Measurements from ENCODE around the gene SLMAP. TPM values are rescaled to one million over a fixed set of nuclear protein-coding genes. Genes with fewer than 3 reads are reported as not detected.

Gene SLMAP
- total RNA-seq, 1 donor from 2014 or later: 53.2 TPM

DNA sequence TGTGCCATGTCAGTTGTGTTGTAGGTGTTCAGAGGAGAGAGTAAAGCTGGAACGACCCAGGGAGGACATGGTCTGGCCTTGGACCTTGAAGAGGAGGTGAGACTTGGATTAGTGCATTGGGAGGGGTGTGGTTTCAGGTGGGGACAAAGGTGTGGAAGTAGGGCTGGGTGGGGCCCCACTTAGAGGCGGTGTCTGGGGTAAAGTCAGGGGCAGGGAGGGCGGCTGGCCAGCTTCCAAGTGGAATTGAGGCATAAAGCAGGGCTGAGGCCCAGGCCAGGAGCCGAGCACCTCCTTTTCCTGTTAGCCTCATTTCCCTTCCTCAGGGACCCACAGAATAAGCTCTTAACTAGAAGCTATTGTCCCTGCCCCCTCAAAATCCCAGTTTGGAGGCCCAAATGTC, 215.9 kb downstream of the SLMAP start:
- Histone ChIP-seq H3K4me1 (ENCODE audit: control insufficient read depth in 3 of 3, insufficient read depth in 3 of 3, low read length in 3 of 3) (peaks cover 7 to 14% (median 8%) of the 10 kb centered on the region in 3 donors), H3K9ac (ENCODE audit: low read depth in 1 of 3, low read length in 3 of 3) (no peak overlapping the region), H3K27ac (ENCODE audit: low read depth, low read length) (no peak overlapping the region)

DNA sequence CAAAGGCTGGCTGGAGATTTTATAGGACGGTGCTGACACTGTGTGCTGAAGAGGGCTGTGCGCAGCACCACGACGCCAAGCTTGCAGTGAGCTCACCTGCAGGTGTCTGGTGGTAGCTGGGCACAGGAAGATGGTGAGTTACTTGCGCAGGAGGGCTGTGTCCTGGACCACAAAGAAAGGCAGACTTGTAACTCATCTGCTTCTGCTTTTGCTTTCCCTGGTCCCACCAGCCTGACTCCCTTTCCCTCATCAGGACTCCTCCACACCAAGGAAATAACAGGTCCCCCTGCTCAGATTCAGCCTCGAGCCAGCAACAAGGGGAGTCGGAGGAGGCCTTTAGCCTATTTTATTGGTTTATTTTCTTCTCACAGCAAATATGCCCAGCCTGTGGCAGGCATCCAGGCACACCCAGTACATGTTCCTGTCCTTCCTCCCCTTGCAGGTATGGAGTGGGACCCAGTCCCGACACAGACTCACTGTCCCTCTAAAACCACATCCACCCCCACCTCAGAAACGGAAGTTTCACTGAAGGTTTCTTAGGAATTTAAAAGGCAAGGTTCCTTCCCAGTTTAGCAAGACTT, 216.5 kb downstream of the SLMAP start:
- H3K4me1 ChIP-seq (ENCODE audit: control insufficient read depth in 3 of 3, insufficient read depth in 3 of 3, low read length in 3 of 3): peaks cover 7 to 14% (median 8%) of the 10 kb centered on the region in 3 donors
- no peak overlapping the region for H3K9ac ChIP-seq (ENCODE audit: low read depth in 1 of 3, low read length in 3 of 3)
- no peak overlapping the region for H3K4me3 ChIP-seq (ENCODE audit: low read length in 3 of 3)
- no peak overlapping the region for H3K27ac ChIP-seq (ENCODE audit: low read depth, low read length)
- no peaks in the 10 kb centered on the region for H3K9me3 ChIP-seq (ENCODE audit: control insufficient read depth in 3 of 3, low read length in 3 of 3)
- no peaks in the 10 kb centered on the region for H3K36me3 ChIP-seq (ENCODE audit: control insufficient read depth in 3 of 3, insufficient read depth in 3 of 3, low read length in 3 of 3)
- no peaks in the 10 kb centered on the region for H3K27me3 ChIP-seq (ENCODE audit: control insufficient read depth in 3 of 3, insufficient read depth in 3 of 3, low read length in 3 of 3)

More for the DNA sequence above, 215.9 kb downstream of the SLMAP start:
- H3K36me3 ChIP-seq (ENCODE audit: control insufficient read depth in 3 of 3, insufficient read depth in 3 of 3, low read length in 3 of 3): no peaks in the 10 kb centered on the region
- H3K9me3 ChIP-seq (ENCODE audit: control insufficient read depth in 3 of 3, low read length in 3 of 3): no peaks in the 10 kb centered on the region
- H3K4me3 ChIP-seq (ENCODE audit: low read length in 3 of 3): no peak overlapping the region
- no peaks in the 10 kb centered on the region for H3K27me3 ChIP-seq (ENCODE audit: control insufficient read depth in 3 of 3, insufficient read depth in 3 of 3, low read length in 3 of 3)

DNA sequence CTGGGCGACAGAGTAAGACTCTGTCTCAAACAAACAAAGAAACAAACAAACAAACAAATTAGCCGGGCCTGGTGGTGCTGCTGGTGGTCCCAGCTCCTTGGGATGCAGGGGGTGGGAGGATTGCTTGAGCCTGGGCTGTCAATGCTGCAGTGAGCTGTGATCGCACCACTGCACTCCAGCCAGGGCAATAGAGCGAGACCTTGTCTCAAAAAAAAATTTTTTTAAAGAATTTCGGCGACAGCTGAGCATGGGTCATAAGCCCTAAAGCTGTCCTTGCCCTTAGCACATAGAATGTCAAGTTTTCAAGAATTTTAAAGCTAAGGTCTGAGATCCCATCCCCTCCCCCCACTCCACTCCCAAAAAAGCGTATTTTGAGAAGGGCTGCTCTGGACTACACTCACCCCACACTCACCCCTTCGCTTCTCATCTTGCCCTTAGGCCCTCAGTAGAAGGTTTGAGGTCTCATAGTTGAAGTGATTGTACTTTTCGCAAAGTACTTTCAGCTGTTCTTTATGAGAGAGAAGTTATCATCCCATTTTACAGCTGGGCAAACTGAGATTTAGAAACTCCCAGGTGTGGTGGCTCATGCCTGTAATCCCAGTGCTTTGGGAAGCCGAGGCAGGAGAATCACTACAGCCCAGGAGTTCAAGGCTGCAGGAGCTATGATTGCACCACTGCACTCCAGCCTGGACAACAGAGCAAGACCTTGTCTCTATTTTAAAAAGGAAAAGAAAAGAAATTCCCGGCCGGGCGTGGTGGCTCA, 217.8 kb downstream of the SLMAP start:
- peaks cover 11 to 16% (median 13%) of the 10 kb centered on the region in 3 donors for H3K4me1 ChIP-seq (ENCODE audit: control insufficient read depth in 3 of 3, insufficient read depth in 3 of 3, low read length in 3 of 3)
- no peaks in the 10 kb centered on the region for H3K36me3 ChIP-seq (ENCODE audit: control insufficient read depth in 3 of 3, insufficient read depth in 3 of 3, low read length in 3 of 3)
- no peak overlapping the region for H3K9ac ChIP-seq (ENCODE audit: low read depth in 1 of 3, low read length in 3 of 3)
- H3K27me3 ChIP-seq (ENCODE audit: control insufficient read depth in 3 of 3, insufficient read depth in 3 of 3, low read length in 3 of 3): no peaks in the 10 kb centered on the region
- H3K4me3 ChIP-seq (ENCODE audit: low read length in 3 of 3): no peak overlapping the region
- no peaks in the 10 kb centered on the region for H3K9me3 ChIP-seq (ENCODE audit: control insufficient read depth in 3 of 3, low read length in 3 of 3)
- no peak overlapping the region for H3K27ac ChIP-seq (ENCODE audit: low read depth, low read length)

DNA sequence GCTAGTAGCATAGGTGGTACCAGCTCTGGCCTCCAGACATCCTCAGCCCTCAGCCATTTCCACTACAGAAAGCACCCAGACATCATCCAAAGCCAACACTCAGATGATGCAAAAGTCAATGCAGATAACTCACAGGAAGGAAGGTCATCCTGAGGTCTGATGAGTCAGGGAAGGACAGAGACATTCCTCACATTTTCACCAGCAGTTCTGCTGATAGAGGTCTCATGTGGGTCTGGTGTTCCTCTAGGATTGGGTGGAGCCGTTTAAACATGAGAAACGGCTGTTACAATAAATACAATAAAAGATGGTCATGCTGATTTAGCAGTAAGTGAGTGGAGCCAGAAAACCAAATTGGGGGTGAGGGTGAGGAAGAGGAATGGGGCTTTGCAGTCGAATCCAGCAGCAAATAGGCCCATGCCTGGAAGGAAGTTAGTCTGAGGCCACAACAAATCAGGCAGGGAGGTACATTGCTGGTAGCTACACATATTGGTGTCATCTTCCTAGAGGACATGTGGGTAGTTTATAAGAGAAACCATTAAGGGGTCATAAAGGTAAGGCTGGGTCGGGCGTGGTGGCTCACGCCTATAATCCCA, 218.8 kb downstream of the SLMAP start:
- Histone ChIP-seq H3K4me3 (ENCODE audit: low read length in 3 of 3) (no peak overlapping the region), H3K4me1 (ENCODE audit: control insufficient read depth in 3 of 3, insufficient read depth in 3 of 3, low read length in 3 of 3) (peaks cover 11 to 14% (median 13%) of the 10 kb centered on the region in 3 donors)

DNA sequence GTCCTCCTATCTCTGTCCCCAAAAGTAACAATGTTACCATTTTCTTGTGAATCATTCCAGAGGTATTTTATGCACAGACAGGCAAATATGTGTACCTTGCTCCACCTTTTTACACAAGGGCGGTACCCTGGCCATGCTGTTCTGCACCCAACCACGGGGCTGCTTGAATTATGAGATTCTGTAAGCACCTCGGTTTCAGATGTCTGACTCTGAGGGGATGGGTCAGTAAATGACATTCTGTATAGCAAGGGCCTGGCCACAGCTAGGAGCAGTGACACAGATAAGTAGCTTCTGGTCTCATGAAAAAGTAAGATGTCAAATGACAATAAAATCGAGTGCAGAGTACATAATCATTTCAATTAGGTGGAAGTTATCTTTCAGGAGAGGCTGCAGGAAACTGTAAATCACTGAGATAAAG, 221.7 kb downstream of the SLMAP start:
- no peaks in the 10 kb centered on the region for H3K36me3 ChIP-seq (ENCODE audit: control insufficient read depth in 3 of 3, insufficient read depth in 3 of 3, low read length in 3 of 3)
- no peaks in the 10 kb centered on the region for H3K9me3 ChIP-seq (ENCODE audit: control insufficient read depth in 3 of 3, low read length in 3 of 3)
- H3K4me1 ChIP-seq (ENCODE audit: control insufficient read depth in 3 of 3, insufficient read depth in 3 of 3, low read length in 3 of 3): peaks cover 4 to 8% (median 7%) of the 10 kb centered on the region in 3 donors
- no peak overlapping the region for H3K27ac ChIP-seq (ENCODE audit: low read depth, low read length)
- no peaks in the 10 kb centered on the region for H3K27me3 ChIP-seq (ENCODE audit: control insufficient read depth in 3 of 3, insufficient read depth in 3 of 3, low read length in 3 of 3)
- no peak overlapping the region for H3K9ac ChIP-seq (ENCODE audit: low read depth in 1 of 3, low read length in 3 of 3)
- no peak overlapping the region for H3K4me3 ChIP-seq (ENCODE audit: low read length in 3 of 3)

More for the DNA sequence above, 218.8 kb downstream of the SLMAP start:
- Histone ChIP-seq H3K9ac (ENCODE audit: low read depth in 1 of 3, low read length in 3 of 3) (no peak overlapping the region), H3K27me3 (ENCODE audit: control insufficient read depth in 3 of 3, insufficient read depth in 3 of 3, low read length in 3 of 3) (no peaks in the 10 kb centered on the region), H3K9me3 (ENCODE audit: control insufficient read depth in 3 of 3, low read length in 3 of 3) (no peaks in the 10 kb centered on the region), H3K27ac (ENCODE audit: low read depth, low read length) (no peak overlapping the region), H3K36me3 (ENCODE audit: control insufficient read depth in 3 of 3, insufficient read depth in 3 of 3, low read length in 3 of 3) (no peaks in the 10 kb centered on the region)

DNA sequence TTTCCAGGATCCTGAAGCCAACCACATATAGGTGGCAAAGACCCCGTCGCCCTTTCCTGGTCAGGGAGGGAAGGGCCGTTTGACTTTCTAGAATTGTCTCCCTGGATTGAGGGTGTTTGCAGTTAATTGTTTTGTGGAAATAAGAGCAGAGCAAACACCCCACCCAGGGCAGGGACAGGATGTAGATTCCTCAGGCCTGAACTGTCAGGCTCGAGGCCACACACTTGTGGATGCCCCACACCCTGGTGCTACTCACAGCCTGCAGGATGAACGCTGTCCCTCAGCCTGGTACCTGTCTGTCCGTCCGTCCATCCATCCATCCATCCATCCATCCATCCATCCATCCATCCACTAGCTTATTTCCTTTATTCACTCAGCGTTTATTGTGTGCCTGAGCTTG, 222.2 kb downstream of the SLMAP start:
- no peak overlapping the region for H3K9ac ChIP-seq (ENCODE audit: low read depth in 1 of 3, low read length in 3 of 3)
- H3K9me3 ChIP-seq (ENCODE audit: control insufficient read depth in 3 of 3, low read length in 3 of 3): no peaks in the 10 kb centered on the region
- no peak overlapping the region for H3K27ac ChIP-seq (ENCODE audit: low read depth, low read length)
- H3K4me3 ChIP-seq (ENCODE audit: low read length in 3 of 3): no peak overlapping the region
- no peaks in the 10 kb centered on the region for H3K27me3 ChIP-seq (ENCODE audit: control insufficient read depth in 3 of 3, insufficient read depth in 3 of 3, low read length in 3 of 3)
- H3K36me3 ChIP-seq (ENCODE audit: control insufficient read depth in 3 of 3, insufficient read depth in 3 of 3, low read length in 3 of 3): no peaks in the 10 kb centered on the region
- peaks cover 6 to 11% (median 8%) of the 10 kb centered on the region in 3 donors for H3K4me1 ChIP-seq (ENCODE audit: control insufficient read depth in 3 of 3, insufficient read depth in 3 of 3, low read length in 3 of 3)

Other genes starting within 250 kb of the SLMAP start
- gene DNAH12, start 212.0 kb upstream of the SLMAP start, total RNA-seq: 0.52 TPM
- 6.8 TPM for gene PDE12, start 200.0 kb upstream of the SLMAP start, total RNA-seq
- gene ARF4, start 159.0 kb upstream of the SLMAP start, total RNA-seq: 117 TPM
- 29.7 TPM for gene DENND6A, start 63.2 kb upstream of the SLMAP start, total RNA-seq

Measured in skeletal muscle tissue (tissue), 4 donors.